HG03108 (cell line): ENCODE measurements around the gene TTC22.

Experiments
- ATAC-seq: cut with Tn5 transposase; IDR thresholded peaks from one replicate; pipeline ENCODE4 v1.9.1; 2021; ENCODE audit warnings: moderate library complexity; ENCODE audit not compliant: unreplicated experiment

The TTC22 gene

GRCh38 chr1:54810153-54810942 is 9.2 kb upstream of the TTC22 start:
- ATAC-seq = no peak

- no peak for ATAC-seq
Measured at GRCh38 chr1:54809496-54810074, 8.5 kb upstream of the TTC22 start.

DNA sequence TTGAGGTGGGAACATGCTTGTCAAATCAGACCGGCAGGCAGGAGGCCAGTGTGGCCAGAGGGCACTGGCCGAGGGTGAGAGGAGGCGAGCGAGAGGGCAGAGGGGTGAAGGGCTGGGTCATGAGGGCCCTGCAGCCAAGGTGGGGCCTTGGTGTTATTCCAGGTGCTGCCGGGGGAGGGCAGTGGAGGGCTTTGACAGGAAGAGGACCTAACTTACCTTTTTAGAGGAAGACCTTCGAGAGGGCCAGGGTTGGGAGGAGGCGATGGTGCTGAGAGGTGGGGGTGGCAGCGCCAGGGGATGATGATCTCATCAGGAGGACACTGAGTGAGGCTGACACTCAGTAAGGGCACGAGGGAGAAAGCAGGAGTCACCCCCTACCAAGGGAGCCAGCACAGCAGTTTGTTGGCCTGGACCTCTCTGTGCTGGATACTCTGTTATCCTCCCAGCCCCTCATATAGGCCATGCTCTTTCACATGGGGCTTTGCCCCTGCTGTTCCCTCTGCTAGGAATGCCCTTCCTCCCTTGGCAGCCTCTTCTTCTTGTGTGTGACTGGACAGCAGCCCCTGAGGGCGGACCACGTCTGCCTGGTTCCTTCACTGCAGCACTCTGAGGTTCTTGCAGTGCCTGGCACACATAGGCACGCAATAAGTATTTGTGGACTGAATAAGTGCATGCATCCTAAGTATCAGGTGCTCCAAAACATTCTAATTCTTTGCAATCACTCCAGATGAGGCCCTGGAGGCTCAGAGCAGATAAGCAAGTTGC is 7.5 kb upstream of the TTC22 start:
- ATAC-seq = no peak

GRCh38 chr1:54807756-54808155 is 6.6 kb upstream of the TTC22 start:
- ATAC-seq = no peak

DNA sequence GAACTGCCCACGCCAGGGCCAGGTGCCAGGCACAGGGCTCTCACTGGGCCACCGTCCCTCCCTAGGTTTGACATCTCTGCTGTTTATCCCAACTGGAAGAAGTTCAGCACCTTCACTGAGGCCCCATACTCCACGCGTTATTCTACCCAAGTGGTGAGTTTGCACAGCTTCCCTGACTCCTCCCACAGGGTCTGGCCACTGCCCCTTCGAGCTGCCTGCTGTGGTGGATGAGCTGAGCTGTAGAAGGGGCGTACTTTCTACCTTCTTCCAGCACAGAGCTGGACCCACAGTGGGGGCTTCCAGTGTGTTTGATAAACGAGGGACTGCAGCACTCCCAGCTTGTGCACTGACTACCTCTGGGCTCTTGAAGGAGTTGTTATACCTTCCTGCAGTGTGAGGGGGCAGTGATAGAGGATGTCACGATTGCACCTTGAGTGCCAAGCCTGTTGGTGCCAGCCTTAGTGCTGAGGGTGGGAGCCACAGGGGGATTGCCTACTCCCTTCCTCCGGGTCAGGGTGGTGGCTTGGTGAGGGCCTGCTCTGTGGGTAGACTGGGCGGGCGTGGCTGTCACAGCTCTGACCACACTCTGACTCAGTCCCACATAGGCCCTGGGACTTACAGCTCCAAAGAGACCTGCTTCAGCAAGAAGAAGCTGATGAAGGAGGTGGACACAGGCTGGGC is 5.9 kb upstream of the TTC22 start:
- ATAC-seq = no peak

GRCh38 chr1:54805981-54806381 is 4.9 kb upstream of the TTC22 start:
- ATAC-seq = no peak

DNA sequence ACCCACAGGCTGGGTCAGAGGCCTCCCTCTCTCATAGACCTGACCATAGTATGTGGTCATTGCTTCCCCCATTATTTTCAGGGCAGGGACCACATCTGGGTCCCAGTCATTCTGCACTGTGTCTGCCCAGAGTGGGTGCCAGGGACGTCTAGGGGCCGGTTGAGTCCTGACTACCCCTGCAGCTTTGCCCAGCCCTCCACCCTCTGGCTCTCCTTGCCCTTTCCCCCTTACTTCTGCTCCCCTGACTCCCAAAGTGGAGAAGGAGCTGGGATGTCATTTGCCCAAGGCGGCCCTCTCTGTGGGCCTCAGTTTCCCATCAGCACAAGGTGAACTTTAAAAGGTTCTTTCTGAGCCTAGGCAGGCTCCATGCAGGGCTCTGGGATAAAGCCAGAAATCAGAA is 4.3 kb upstream of the TTC22 start:
- no peak for ATAC-seq

DNA sequence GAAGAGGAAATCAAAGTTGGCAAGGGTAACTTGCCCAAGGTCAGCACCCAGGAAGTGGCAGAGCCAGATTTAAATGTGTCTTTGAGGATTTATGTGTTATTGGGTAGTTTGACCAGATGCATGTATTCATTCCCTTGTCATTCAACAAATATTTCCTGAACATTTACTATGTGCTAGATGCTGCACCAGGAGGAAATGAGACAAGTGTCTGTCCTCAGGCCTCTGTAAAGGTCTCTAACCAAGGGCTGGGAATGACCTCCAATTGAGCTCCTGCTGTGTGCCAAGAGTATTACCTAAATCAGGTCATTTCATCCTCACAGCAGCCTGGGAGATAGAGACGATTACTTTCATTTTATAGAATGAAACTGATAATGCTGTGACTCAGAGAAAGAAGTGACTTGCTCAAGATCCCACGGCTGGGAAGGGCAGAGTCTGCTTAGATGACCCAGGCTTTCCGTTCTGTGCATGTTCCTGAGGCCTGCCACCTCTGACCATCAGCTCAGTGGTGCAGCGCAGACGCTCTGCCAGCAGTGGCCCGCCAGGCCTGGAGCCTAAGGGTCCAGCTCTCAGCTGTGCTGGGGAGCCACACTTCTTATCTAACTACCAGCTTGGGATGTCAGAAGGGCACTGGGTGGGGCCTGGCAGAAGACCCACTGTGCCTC is 3.5 kb upstream of the TTC22 start:
- ATAC-seq = no peak

GRCh38 chr1:54803761-54804470 is 2.8 kb upstream of the TTC22 start:
- no peak for ATAC-seq

DNA sequence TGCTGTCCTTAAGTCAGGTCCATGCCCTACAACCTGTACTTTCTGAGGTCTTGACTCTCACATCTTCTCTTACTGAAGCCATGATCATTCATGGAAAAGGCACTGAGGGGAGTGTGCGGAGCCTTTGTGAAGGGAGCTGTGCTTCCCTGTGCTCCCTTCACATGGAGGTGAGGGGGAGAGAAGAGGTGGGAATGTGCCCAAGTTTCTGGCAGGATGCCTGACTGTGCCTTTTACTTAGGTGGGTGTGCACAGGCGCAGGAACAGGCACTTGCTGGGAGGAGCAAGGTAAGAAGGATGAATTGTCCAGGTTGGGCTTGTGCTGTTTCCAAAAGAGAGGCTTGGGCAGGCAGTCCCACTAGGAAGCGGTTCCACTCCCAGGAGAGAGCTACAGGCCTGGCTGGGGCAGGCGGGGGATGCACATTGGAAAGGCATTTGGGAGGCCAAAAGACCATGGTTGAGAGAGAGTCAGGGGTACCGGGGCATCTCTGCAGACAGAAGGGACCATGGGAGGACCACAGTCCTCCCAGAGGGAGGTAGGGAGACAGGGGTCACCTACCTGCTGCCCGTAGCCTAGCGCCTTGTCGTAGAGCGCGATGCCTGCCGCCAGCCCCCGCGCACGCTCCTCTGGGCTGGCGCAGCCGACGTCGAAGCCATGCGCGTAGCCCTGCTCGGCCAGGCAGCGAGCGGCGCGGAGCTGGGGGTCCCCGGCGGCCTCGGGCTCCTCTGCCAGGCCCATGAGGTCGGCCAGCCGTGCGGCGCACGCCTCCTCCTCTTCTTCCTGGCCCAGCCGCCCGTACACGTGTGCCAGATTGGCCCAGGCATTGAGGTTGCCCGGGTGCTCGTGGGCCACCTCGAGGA is 853 bp downstream of the TTC22 start:
- no peak for ATAC-seq

DNA sequence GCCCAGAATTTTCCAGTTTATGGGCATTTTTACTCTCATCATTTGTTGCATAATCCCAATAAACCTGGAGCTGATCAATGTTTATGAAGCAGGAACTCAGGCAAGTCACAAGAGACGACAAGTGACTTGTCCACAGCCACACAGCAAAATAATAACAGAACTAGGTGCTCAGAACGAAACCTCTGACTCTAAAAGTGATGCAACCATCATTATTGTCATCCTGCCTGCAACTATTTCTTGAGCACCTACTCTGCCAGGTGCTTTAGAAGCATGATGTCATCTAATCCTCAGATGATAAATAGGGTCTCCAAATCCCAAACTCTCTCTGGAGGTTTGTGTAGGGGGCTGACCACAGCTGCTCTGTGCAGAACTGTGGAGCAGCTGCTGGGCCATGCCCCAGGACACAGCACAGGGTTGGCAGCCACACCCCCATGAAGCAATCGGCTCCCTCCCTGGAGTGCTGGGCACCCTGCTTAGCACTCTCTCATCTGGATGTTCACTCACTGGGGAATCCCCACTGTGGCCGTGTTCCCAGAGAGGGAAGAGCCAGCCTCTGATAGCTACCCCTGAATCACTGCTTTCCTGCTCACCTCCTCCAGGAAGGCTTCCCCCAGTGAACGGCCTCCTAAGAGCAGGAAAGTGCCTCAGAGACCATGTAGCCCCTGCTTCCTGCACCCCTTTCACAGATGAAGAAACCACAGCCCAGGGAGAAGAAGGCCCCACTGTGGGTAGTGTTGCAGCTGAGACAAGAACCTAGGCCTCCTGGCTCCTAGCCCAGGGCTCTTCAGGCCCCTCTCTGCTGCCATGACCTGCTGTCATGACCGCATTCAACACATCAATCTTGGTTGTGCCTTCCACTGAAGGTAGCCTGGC is 2.1 kb downstream of the TTC22 start:
- no peak for ATAC-seq

GRCh38 chr1:54798206-54798605 is 2.9 kb downstream of the TTC22 start:
- ATAC-seq = no peak

- no peak for ATAC-seq
Measured at GRCh38 chr1:54796902-54797301, 4.2 kb downstream of the TTC22 start.

GRCh38 chr1:54795841-54796468 is 5.2 kb downstream of the TTC22 start:
- no peak for ATAC-seq

DNA sequence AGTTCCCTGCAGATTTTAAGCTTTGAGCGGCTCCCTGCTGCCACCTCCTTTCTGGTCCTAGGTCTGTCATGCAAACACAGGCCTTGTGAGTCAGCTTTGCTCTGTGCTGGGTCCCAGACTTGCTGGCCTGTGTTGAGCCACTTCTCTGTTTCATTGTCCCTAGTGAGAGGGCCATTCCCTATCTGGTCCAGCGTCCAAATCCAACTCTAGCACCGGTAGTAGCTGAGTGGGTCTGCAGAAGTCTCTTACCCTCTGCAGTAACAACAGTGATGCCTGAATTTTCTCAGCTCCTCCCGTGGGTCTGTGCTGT is 5.8 kb downstream of the TTC22 start:
- ATAC-seq = no peak

GRCh38 chr1:54794451-54795355 is 6.4 kb downstream of the TTC22 start:
- no peak for ATAC-seq

DNA sequence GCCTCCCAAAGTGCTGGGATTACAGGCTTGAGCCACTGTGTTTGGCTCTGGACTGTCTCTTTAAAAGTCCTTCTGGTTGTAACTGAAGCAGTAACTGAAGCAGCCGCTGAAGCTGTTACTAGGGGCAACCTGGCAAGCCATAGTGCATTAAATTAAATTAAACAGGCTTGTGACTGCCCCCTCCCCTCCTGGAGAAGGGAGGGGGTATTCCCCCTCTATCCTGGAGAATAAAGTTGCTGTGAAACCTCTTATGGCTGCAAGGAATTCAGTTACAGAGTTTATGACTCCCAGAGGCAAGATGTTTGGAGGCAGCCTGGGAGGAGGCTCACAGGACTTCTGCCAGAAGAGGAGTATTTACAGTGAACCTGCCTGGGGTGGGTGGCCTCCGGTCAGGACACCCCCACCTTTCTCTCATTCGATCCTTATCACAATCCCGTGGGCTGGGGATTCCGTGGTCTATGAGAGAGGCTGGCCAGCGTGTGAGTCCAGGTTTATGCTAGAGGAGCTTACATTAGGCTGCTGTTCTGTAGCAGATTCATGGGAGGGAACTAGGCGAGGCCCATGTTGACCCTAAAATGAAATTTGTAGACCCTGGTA is 8.3 kb downstream of the TTC22 start:
- no peak for ATAC-seq
